Right forelimb (tissue), 1 donor: ENCODE measurements around the gene TLE5.
A peak's percentile ranks its signal among the peaks of the same experiment; 100 is the strongest.
"Not testable (repeated sequence)": the region's sequence is repeated elsewhere in the genome, so short reads cannot be mapped to it uniquely, and the experiment has no call there.

ENCODE experiments used
- DNase-seq: peaks from one replicate; pipeline ENCODE4 v3.0.0-alpha.2; 2018

Gene TLE5

GRCh38 chr19:3060857-3061181, 1.5 kb downstream of the TLE5 start:
- DNase-seq: no peak

DNA sequence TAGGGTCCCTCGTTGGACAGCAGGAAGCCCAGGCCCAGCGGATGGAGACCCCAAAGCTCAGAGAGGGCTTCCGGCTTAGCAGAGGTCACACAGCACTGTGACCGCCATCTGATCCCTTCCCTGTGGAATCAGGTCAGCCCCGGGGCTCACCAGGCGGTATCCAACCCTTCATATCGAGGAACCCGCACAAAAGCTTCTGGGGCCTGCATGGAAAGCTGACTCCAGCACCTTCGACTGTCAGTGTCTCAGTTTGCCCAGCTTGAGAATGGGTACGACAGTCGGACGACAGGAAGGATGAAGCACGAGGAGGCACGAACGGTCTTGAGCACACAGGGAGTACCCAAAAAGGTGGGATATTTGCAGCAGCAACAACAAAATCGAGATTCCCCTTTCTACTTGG, 2.6 kb downstream of the TLE5 start:
- no peak for DNase-seq

- DNase-seq: no peak
Observed at GRCh38 chr19:3058821-3059314, 3.4 kb downstream of the TLE5 start.

DNA sequence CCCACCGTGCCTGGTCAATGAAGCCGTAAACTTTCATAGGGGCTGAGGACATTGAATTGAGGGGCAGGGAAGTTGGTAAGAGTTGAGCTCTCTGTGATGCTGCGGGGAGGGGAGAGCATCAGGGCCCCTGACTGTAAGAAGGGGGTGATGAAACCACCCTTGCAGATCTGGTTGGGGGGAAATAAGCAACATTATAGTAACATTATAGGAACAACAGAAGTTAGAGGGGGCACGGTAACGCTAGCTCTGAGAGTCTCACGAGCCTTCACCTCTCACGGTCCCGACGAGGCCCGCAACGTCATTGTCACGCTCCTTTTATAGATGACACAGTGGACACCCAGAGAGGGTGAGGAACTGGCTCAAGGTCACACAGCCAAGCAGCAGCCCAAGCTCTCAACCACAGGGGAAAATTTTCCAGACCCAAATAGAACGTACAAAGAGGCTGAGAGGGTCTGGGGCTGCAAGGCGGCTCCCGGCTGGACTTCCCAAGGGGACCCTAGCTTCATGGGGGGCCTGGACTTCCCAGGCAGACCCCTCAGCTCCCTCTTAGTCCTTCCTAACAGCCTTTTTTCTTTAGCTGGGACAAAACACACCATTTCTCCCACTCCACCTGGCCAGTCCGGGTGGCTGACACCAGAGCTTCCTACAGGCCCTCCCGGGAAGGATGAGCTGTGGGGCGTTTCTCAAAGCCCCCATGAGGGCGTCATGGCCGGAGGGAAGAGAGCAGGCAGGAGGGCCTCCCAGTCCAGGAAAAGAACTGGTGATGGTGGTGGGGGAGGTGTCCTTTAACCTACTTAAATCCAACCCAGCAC, 4.1 kb downstream of the TLE5 start:
- DNase-seq: no peak

DNA sequence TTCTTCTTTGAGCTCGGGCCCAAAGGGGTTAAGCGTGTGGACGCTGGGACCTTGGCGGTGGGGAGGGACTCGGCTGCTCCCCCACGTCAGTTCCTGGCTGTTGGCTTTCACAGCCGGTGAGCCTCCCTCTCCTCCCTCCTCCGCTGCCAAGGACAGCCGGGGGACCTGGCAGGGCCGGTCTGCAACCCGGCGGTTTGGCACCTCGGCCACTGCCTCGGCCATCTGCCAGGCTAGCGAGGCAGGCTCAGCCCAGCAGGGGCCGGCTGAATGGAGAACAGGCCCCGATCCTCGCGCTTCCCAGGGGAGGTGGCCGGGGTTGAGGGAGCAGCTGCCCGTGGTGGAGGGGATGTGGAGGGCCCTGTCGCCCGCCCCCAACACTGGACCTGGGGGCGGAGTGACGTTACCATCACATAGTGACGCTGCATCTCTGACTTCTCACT, 5.0 kb downstream of the TLE5 start:
- DNase-seq: peak; percentile 92

DNA sequence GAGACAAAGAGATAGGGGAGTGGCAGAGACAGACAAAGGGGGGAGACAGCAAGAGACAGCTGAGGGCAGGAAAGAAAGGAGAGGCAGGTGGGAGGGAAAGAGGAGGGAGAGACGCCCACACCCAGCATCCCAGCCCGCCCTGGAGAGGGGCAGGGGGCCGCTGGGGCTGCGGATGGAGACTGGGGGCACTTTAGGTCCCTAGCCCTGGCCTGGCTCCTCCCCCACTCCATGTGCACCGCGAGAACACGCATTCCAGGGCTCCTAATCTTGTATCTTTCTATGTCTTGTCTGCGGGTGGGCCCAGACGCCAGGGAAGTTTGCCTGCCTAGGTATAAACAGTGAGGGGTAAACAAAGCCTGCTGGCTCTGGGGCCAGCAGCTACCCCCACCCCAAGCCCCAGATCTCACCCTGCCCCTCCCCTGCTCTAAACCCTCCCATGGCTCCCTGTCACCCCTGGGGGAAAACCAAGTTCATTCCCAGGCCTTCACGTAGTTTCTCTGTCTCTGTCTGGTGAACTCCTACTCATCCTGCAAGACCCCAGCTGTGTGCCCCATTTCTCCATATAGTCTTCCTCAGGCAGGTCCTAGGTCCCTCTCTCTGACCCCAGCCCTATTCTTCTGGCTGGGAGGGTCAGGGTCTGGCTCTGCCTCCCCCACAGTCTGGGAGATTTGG, 5.7 kb downstream of the TLE5 start:
- DNase-seq: no peak

- DNase-seq: no peak
Observed at GRCh38 chr19:3055741-3056416, 6.4 kb downstream of the TLE5 start.

- no peak for DNase-seq
Observed at GRCh38 chr19:3054972-3055740, 7.1 kb downstream of the TLE5 start.

GRCh38 chr19:3054265-3054971, 7.9 kb downstream of the TLE5 start:
- no peak for DNase-seq

DNA sequence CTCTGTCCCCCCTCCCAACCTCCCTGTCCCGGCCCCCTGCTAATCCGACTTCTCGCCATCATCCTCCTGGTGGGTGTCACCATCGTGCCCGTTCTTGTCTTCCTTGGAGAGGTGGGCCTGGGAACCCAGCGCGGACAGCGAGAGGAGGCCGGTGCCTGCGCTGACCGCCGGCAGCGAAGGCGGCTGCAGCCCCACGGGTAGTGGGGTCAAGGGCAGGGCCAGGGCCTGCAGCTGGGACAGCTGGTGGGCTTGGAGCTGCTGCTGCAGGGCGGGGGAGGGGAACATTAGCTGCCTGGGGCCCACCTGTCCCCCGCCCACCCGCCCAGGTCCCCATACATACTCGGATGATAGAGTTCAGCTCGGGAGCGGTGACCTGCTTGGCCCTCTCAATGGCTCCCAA, 8.5 kb downstream of the TLE5 start:
- DNase-seq: no peak

DNA sequence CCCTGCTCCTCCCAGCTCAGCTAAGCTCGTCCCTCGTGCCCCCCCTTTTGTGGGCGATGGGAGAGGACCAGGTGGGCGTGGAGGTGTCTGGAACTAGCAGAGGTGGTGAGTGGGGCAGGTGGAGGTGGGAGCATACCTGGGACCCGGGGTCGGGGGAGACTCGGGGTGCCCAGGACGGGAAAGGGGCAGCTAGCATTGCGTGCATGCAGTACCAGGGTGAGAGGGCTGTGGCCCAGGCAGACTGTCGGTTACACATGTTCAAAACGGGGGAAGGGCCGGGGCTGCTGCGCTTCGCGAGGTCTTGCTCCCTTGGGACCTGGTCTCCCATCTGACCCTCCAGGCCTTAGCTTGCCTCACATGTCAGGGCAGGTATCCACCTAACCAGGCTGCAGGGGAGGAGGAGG, 9.1 kb downstream of the TLE5 start:
- DNase-seq: no peak

GRCh38 chr19:3050016-3050415, 12.3 kb downstream of the TLE5 start:
- DNase-seq: not testable (repeated sequence)

DNA sequence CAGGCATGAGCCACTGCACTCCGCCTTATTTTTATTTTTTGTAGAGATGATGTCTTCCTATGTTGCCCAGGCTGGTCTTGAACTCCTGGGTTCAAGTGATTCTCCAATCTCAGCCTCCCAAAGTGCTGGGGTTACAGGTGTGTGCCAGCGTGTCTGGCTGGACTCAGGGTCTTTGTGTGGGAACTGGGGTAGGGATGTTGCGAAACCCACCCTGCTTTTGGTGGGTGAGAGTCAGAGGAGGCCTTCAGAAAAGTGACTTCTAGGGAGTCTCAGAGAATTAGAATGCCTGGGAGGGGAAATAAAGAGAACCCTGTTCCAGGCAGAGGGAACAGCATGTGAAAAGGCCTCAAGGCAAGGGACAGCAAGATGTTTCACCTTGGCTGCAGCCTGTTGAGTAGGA, 13.2 kb downstream of the TLE5 start:
- no peak for DNase-seq

GRCh38 chr19:3048190-3048533, 14.1 kb downstream of the TLE5 start:
- no peak for DNase-seq

DNA sequence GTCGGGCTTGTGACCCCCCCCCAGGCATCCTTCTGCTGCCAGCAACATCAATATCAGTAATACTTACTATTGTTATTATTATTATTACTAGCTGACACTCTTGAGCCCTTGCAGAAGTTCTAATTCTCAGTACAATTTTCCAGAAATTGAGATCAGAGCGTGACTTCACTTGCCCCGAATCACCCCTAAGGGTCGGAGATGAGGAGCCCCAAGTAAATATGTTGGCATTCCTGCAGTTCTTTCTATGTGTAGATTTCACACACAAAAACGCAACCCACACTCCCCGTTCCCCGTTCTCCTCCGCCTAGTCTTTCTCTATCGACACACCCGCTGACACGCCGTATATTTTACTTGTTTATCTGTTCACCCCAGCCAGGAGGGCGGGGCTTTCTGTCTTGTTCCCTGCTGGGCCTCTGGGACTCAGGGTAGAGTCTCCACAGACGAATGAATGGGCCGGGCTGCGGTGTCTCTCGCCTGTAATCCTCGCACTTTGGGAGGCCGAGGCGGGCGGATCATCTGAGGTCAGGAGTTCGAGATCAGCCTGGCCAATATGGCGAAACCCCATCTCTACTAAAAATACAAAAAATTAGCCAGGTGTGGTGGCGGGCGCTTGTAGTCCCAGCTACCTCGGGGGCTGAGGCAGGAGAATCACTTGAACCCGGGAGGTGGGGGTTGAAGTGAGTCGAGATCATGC, 14.7 kb downstream of the TLE5 start:
- DNase-seq: no peak

- DNase-seq: no peak
Observed at GRCh38 chr19:3046698-3047495, 15.4 kb downstream of the TLE5 start.

DNA sequence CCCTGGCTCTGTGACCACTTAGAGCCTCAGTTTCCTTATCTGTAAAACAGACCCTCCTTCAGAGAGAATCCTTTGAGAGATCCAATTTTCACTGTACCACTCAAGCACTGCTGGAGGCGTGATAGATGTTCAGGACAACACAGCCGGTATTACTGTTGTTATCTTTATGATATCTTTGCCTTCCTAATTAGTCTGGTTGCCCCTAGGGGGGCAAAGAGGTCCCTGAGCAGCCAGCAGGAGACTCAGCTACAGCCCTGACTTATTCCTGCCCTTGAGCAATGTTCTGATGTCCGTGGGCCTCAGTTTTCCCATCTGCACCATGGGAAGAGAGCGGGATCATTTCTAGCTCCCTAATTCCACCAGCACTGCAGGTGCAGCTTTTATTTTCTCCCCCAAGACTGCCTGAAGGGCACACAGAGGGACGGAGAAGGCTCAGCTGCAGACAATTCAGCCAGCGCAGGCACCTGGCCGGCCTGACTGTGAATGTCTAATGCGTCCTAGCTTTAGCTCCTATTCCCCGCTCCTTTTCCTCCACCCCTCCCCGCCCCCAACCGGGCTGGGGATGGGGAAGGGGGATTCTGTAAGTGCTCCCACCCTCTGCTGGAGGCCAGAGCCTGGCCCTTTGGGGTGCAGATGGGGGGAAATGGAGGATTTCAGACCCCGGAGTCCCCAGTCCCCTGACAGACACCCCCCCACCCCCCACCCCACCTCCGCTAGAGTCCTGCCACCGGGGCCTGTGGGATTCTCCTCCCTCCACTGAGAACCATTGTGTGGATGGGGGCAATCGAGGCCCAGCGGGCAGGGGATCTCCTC, 16.2 kb downstream of the TLE5 start:
- no peak for DNase-seq

DNA sequence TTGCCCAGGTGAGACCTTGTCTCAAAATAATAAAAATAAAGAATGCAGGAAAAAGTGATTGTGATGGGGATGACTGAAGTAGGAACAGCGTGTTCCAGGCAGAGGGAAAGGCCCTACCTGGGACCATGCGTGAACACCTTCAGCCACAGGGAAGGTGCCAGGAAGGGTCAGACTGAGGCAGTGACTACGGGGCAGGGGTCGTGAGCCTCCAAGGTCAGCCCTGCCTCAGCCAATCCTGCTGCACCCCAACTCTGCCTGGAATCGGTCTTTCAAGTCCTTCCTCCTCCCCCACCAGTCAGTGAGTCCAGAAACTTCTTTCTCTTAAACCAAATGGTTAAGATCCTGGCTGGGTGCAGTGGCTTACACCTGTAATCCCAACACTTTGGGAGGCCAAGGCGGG, 17.1 kb downstream of the TLE5 start:
- no peak for DNase-seq

DNA sequence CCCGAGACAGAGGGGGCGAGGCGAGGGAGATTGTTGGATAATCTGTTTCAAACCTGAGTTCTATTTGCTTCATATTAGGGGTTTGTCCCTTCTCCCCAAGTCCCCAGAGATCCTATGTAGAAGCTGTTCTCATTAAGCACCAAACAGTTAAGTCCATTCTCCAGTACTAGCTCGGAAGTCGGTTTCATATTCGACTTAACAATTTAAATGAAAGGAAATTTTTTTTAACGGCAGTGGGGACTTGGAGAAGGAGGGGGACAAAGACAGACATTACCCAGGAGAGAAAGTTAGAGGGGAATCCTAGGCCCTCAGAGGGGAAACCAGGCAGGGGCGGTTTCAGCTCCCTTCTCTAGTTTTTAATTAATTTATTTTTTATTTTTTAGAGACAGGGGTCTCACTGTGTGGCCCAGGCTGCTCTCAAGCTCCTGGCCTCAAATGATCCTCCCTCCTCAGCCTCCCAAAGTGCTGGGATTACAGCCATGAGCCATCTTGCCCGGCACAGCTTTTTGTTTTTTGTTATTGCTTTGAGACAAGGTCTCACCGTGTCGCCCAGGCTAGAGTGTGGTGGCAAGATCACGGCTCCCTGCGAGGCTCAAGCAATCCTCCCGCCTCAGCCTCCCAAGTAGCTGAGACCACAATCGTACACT, 19.6 kb downstream of the TLE5 start:
- no peak for DNase-seq
